HG03342 (cell line): Measurements from ENCODE around the gene NEB.

Source experiments
- ATAC-seq: cut with Tn5 transposase; IDR thresholded peaks from one replicate; pipeline ENCODE4 v1.9.1; 2021; ENCODE audit warnings: mild to moderate bottlenecking, moderate library complexity; ENCODE audit not compliant: unreplicated experiment

Gene NEB

GRCh38 chr2:151491496-151491895, 242.8 kb downstream of the NEB start:
- ATAC-seq: no peak

DNA sequence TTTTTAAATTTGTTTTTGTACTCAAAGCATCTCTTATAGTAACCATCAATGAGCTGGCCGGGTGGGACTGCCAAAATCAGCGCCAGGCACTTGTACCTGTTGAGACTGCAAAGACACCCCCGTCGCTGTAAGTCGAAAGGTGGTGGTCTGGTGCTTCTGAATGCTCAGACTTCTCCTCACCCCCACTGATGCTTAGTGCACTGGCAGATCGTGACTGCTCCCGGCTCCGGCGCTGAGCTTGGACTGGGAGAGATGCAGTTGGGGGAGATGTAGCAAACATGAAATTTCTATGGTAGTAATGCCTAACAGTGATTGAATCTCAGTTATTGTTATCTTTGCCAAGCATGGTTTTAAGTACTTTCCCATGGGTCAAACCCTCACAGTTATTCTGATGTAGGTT, 244.0 kb downstream of the NEB start:
- ATAC-seq: no peak

DNA sequence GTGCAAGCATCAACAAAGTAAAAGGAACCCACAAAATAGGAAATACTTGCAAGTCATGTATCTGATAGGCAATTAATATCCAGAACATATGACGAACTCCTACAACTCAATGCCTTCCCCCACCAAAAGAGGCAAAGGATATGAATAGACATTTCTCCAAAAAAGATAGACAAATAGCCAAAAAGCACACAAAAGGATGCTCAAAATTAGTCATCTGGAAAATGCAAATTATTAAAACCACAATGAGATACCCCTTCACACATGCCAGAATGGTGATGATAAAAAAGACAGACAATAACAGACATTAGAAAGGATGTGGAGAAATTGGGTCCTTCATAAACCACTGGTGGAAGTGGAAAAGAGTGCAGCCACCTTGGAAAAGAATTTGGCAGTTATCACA, 248.2 kb downstream of the NEB start:
- ATAC-seq: no peak

DNA sequence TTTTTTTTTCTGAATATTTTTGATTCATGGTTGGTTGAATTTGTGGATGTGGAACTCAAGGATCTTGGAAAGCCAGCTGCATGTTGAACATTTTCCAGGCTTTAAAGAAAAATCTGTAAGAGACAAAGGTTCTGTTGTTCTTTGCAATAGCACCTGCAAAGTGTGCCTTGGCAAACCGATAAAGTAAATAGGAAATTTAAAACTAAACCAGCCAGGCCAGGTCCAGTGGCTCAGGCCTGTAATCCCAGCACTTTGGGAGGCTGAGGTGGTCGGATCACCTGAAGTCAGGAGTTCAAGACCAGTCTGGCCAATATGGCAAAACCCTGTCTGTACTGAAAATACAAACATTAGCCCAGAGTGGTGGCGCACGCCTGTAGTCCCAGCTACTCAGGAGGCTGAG, 250.2 kb downstream of the NEB start:
- no peak for ATAC-seq

- no peak for ATAC-seq
Observed at GRCh38 chr2:151483546-151483945, 250.7 kb downstream of the NEB start.

DNA sequence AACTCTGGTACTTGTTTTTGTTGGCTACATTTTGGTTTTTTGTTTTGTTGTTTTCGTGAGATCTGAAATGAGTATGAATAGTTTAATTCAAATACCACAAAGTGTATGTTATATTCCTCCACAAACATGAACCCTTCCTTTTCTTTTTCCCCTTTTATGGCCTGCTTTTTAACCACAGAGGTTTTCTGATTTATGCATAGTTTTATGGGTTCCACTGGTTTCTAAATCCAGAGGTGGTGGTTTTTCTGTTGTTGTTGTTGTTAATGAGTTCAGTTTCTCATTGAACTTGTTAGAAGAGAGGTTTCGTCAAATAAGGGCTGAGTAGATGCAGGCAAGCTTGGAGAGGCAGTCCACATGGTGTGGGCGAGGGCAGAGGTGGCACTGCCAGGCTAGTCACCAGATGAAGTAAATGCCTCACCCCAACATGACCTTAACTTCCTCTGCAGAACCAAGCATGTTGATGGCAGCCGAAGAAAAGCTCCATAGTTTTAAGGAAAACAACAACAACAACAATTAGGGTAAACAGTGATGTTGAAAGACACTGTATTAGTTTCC, 252.0 kb downstream of the NEB start:
- ATAC-seq: no peak

DNA sequence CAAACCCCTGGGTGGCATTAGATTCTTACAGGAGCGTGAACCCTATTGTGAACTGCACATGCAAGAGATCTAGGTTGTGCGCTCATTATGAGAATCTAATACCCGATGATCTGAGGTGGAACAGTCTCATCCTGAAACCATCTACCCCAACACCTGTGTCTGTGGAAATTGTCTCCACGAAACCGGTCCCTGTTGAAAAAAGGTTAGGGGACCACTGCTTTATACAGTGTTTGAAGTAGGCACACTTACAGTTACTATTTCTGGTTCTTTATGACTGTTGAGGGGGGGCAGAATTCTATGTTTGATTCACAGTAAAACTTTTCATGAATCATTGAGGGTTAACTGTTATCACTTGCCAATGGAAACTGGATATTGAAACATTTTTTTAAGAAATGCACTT, 252.5 kb downstream of the NEB start:
- no peak for ATAC-seq

DNA sequence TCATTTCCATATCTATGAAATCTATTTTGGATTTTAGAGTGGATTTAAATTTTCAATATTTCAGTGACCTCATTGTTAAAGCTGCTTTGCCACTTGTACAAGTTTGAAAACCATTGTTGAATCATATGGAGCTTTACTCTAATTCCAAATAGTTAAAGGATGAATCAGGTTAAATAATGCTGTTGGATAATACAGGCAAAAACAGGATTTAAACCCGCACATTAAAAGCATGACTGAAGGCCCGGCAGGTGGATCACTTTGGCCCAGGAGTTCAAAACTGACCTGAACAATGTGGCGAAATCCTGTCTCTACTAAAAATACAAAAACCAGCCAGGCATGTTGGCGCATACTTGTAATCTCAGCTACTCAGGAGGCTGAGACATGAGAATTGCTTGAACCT, 256.3 kb downstream of the NEB start:
- ATAC-seq: no peak

DNA sequence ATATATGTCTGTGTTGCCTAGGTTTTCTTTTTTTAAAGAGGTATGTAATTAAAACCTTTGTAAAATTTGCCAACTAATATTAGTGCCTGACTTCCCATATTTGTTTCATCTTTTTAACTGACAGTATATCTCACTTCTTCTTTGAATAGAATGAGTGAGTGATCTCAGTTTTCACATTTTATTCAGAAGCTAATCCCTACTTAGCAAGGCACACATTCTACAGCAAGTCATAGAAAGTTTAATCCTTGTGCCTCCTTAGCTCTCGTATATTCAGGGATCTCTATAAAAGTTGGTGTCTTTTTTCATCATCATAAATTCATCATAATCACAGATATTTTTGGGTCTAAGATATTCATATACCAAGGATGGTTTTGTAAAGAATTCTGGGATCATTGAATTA, 258.0 kb downstream of the NEB start:
- no peak for ATAC-seq

DNA sequence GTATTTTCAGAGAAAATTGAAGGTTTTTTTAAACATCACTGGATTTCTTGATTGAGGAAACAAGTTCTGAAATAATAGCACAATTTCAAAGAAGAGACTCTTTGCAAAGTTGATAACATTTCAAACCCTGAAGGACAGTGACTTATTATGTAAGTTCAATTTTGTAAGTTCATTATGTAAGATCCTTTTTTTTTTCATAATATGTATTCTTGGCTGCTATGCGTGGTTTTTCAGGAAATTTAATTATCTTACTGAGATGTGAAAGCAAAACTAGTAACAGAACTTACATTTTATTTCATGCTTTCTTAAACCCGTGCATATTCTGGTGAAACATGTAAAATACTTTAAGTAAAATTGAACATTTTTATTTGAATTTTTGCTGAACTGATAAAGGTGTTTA, 259.2 kb downstream of the NEB start:
- ATAC-seq: no peak

- ATAC-seq: no peak
Observed at GRCh38 chr2:151472966-151473365, 261.3 kb downstream of the NEB start.

DNA sequence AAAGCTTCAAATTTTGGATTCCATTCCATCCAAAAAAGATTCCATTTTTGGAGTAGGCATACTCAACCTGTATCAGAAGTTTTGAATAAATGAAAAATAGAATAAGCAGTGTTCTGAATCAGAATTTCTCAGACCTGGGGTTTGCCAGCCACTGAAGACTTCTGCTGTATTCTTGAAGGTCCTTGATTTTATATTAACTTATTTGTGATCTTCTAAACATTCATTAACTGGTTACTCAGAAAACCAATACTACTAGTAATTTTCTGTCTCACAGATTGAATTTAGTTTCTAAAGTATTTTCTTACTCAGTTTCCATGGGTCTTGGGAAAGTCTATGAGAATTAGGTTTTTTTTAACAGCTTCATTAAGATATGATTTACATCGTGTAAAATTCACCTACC, 263.7 kb downstream of the NEB start:
- ATAC-seq: no peak

GRCh38 chr2:151465771-151466170, 268.5 kb downstream of the NEB start:
- no peak for ATAC-seq

DNA sequence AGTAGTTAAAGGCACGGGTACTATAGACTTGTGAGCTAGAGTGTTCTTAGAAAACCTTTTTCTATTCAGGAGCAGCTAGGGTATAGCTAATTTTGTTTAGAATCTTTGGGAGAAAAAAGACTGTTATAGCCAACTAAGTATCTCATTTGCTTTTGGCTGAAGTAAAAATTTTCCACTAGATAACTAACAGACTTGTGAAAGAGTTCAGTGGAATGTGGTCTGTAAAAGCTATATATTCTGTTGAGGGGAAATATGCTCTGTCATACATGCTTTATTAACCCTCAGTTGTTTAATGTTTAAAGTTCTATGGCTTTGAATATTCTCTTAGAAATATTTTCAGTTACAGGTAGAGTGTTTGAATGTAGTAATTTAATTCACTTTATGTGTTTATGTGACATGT, 274.9 kb downstream of the NEB start:
- ATAC-seq: no peak

DNA sequence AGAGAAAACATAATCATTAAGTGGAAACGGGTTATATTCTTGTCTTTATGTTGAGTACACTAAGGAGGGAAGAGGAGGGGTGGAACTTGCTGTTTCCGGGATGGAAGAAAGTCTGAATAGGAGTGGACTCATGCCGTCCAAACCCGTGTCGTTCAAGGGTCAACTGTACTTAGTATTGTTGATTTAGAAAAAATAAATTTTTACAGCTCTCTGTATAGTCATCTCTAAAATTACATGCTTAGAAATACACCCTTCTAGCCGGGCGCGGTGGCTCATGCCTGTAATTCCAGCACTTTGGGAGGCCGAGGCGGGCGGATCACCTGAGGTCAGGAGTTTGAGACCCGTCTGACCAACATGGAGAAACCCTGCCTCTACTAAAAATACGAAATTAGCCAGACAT, 295.1 kb downstream of the NEB start:
- no peak for ATAC-seq

DNA sequence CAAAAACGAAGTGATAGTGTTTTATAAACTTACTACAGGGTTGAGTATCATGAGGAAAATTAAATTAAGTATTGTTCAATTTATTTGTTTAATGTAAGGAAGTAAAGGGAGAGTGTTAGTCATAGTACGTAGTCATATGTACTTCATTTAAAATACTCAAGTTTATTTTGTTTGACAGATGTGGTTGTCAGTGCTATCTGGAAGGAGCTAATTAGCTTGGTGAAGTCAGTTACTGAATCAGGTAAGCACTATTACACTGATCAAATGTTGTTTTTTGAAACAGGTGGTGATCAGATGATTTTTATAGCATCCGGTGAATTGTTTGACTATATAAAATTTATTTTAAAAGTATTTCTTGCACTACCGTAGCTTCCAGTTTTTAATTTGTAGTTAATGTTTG, 295.8 kb downstream of the NEB start:
- ATAC-seq: no peak

DNA sequence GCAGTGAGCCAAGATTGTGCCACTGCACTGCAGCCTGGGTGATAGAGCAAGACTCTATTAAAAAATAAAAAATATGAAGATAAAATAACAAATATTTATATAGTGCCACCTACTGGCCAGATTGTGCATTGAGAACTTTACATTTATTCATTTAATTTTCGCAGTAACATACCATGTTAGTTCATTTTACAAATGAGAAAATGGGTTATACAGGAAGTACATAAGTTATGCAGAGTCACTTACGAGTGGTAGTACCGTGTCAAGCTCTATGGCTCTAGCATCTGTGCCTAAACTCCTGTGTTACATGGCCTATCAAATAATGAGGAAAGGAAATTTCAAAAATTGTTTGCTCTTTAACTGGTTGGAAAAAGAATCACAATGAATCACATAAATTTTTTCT, 296.6 kb downstream of the NEB start:
- no peak for ATAC-seq
